ENCODE measurements around the gene AHCYL2. TPM values are rescaled to one million over a fixed set of nuclear protein-coding genes. Genes with fewer than 3 reads are reported as not detected.
A peak's percentile ranks its signal among the peaks of the same experiment; 100 is the strongest.
"Not testable (repeated sequence)": the region's sequence is repeated elsewhere in the genome, so short reads cannot be mapped to it uniquely, and the experiment has no call there.

Gene AHCYL2
- total RNA-seq, 2 donors from 2014 or later = 14.3 to 51.9 TPM

DNA sequence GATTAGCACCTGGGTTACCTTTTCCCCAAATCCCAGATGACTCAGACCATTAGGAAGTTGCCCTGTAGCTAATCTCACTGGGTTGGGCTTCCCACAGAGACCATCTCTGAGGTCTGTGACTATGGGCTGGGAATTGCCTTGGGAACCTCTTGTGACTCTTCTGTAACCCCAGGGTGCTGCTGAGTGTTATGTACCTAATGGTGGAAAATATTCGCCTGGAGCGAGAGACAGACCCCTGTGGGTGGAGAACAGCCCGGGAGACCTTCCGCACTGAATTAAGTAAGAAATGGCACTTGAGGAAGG lies 229.4 kb downstream of the AHCYL2 start:
- ATAC-seq = no peak
- H3K27ac Mint-ChIP-seq = peak overlapping the region in 1 of 2 donors; percentile 9
- H3K36me3 Mint-ChIP-seq = peaks cover 64 to 77% of the 10 kb centered on the region in 2 donors
- H3K9me3 Mint-ChIP-seq = no peaks in the 10 kb centered on the region
- DNase-seq (ENCODE audit: low spot score in 2 of 2) = no peak

DNA sequence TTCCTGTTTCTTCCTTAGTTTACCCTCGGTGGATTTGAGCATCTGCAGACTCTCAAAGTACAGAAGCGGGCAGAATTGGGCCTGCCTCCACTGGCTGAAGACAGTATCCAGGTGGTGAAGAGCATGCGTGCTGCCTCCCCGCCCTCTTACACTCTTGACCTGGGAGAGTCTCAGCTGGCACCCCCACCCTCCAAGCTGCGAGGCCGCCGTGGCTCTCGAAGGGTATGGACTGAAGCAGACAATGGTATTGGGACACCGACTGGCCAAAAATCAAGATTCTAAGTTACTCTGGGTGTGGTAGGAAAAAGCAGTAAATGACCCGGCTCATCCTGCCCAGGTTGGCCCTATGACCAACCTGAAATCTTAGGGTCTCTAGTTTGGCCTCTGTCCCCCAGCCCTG lies 231.6 kb downstream of the AHCYL2 start:
- Mint-ChIP-seq H3K9me3 (no peaks in the 10 kb centered on the region), H3K36me3 (peaks cover 44 to 55% of the 10 kb centered on the region in 2 donors), H3K27ac (no peak overlapping the region)
- no peak for ATAC-seq
- no peak for DNase-seq (ENCODE audit: low spot score in 2 of 2)

DNA sequence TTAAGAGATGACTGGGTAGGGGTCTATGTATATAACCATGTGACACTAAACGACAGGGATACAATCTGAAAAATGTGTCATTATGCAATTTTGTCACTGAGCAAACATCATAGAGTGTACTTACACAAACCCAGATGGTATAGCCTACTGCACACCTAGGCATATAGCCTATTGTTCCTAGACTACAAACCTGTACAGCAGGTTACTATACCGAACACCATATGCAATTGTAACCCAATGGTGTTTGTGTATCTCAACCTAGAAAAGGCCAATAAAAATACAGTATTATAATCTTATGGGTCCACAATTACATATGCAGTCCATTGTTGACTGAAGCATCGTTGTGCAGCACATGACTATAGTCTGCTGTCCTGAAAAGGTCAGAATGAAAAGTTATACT lies 232.3 kb downstream of the AHCYL2 start:
- DNase-seq (ENCODE audit: low spot score in 2 of 2) (no peak), ATAC-seq (no peak)

DNA sequence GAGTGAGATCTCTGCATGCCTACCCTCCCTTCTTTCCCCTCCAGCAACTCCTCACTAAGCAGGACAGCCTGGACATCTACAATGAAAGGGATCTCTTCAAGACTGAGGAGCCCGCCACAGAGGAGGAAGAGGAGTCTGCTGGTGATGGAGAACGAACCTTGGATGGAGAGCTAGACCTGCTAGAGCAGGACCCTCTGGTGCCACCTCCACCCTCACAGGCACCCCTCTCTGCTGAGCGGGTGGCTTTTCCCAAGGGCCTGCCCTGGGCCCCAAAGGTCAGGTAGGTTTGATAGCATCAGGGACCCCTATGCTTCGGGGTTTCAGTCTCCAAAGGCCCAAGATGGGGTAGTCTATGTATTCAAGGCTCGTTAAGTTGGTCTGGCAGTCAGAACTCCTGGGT lies 233.3 kb downstream of the AHCYL2 start:
- DNase-seq (ENCODE audit: low spot score in 2 of 2) = no peak
- peaks cover 31 to 40% of the 10 kb centered on the region in 2 donors for H3K36me3 Mint-ChIP-seq
- ATAC-seq = no peak

More for the DNA sequence above, 232.3 kb downstream of the AHCYL2 start:
- Mint-ChIP-seq H3K9me3 (no peaks in the 10 kb centered on the region), H3K27ac (no peak overlapping the region), H3K36me3 (peaks cover 37 to 48% of the 10 kb centered on the region in 2 donors)

DNA sequence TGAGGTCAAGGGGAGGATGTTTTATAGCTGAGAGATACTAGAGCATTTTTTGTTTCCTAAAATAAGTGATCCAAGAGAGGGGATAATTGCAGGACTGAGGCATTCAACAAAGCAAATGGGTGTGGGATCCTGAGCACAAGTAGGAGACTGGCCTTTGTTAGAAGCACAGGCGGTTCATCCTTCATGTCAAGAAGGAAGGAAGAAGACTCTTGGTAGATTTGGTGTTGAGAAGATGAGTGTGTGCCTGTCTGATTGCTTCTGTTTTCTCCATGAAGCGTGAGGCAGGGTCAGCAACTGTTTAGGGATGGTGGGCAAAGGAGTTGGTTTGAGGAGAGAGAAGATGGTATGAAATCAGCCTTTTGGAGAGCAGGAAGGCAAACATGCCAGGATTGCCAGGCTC lies 237.0 kb downstream of the AHCYL2 start:
- ATAC-seq (no peak), DNase-seq (ENCODE audit: low spot score in 2 of 2) (no peak)
- Mint-ChIP-seq H3K27ac (no peak overlapping the region), H3K9me3 (no peaks in the 10 kb centered on the region), H3K36me3 (peaks cover 27 to 32% of the 10 kb centered on the region in 2 donors)

More for the DNA sequence above, 233.3 kb downstream of the AHCYL2 start:
- Mint-ChIP-seq H3K27ac (no peak overlapping the region), H3K9me3 (no peaks in the 10 kb centered on the region)

DNA sequence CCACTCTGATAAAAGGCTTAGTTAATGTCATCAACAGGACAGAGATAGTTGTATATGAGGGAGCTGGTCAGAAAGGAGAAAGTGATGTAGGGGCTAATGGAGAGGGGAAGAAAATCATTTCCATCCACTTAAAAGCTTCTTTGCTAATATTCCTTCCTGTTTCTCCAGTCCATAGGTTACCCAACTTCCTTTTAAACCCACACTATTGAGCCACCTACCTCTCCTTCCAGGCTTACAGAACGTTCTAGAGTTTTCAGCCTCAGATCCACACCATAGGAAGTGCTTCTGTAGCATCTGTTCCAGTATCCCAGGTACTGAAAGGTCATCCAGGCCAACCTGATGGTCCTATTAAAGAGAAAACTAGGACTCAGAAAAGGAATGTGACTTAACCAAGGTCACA lies 237.6 kb downstream of the AHCYL2 start:
- H3K9me3 Mint-ChIP-seq = no peaks in the 10 kb centered on the region
- ATAC-seq (no peak), DNase-seq (ENCODE audit: low spot score in 2 of 2) (no peak)
- H3K27ac Mint-ChIP-seq = no peak overlapping the region
- peaks cover 27 to 38% of the 10 kb centered on the region in 2 donors for H3K36me3 Mint-ChIP-seq

DNA sequence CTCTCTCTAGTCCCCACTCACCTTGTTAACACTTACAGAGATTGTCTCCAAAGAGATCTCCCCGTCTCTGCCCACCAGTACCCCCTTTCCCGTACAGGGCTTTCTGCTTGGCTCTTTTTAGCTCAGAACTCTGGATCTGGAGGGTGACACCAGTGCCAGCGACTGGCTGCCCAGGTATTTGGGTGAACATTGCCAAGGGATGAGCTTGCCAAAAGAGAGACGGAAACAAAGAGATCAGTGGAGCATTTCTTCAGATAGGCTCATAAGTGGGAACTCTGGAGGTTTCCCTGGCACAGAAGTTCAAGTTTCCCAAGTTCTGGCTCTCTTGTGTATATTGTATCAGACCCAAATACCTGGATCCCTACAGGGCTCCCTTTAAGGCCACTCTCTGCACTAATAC lies 239.4 kb downstream of the AHCYL2 start:
- Mint-ChIP-seq H3K9me3 (no peaks in the 10 kb centered on the region), H3K27ac (no peak overlapping the region), H3K36me3 (peaks cover 19 to 37% of the 10 kb centered on the region in 2 donors)
- no peak for ATAC-seq
- DNase-seq (ENCODE audit: low spot score in 2 of 2) = no peak

DNA sequence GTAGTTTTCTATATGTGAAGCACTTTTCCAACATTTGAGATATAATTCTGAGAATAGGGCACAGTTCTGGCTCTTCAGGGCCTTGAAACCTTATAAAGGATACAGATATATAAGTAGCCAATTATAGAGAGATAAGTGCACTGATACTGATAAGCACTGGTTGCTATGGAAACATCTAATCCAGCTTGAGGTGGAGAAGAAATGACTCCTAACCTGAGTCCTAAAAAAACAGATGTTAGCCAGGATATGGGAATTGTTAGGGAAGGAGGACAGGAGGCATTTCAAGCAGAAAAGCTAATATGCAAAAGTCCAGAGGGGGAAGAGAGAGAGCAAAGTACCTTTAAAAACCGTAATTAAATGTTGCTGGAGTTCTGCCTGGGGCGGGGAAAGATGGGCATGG lies 240.2 kb downstream of the AHCYL2 start:
- no peak for DNase-seq (ENCODE audit: low spot score in 2 of 2)
- Mint-ChIP-seq H3K36me3 (peaks cover 19 to 37% of the 10 kb centered on the region in 2 donors), H3K27ac (peak overlapping the region; percentile 12 to 38), H3K9me3 (no peaks in the 10 kb centered on the region)
- no peak for ATAC-seq

DNA sequence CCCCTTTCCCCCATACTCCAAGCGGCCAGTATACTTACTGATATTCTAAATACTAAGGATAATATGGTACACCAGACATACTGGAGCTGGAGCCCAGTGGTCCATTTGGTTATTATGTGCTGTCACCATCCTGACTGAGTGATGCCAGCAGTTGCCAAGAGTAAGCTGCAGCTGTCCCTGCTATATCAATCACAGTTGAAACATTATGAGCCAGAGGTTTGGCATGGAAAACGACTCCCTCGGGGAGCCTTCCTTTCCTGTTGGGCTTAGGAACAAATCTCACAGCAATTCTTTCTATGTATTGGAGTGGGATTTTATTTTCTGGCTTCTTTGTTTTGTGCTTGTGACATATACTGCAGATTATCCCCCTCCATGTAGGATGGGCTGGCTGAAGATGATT lies 242.0 kb downstream of the AHCYL2 start:
- ATAC-seq (no peak), DNase-seq (ENCODE audit: low spot score in 2 of 2) (no peak)
- H3K27ac Mint-ChIP-seq = no peak overlapping the region
- peaks cover 19 to 37% of the 10 kb centered on the region in 2 donors for H3K36me3 Mint-ChIP-seq
- no peaks in the 10 kb centered on the region for H3K9me3 Mint-ChIP-seq

DNA sequence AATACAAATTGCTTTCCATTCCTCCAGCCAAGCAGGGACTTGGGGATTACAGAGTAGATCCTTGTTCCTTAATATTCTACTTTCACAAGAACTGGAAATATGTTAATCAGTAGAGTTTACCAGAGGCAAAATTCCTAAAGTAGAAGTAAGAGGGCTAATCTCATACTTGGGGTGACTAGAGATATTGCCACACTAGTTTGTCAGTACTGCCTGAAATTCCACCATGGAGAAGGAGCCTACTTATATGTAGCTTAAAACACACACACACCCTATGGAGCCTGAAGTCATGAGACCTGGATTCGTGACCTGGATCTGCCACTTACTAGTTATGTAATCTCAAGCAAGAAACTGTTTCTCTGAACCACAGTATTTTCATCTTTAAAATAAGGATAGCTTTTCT lies 243.3 kb downstream of the AHCYL2 start:
- Mint-ChIP-seq H3K9me3 (no peaks in the 10 kb centered on the region), H3K27ac (no peak overlapping the region), H3K36me3 (peaks cover 19 to 37% of the 10 kb centered on the region in 2 donors)
- no peak for ATAC-seq
- no peak for DNase-seq (ENCODE audit: low spot score in 2 of 2)

DNA sequence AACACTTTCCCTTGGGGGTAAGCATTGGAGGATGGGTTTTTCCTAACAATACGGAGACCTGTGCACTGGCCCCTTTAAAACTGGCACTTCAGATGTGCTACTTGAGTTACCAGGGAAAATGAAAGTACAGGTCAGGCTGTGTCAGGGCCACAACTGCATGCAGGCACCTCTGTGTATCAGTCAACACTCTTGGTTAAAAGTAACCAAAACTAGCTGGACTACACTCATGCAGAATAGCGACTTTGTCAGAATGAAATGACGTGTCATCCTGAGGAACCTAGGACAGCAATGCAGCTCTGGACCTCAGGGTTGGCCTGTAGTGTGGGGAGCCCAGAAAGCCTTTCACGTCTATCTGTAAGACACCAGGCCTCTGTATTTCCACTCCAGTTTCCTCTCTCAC lies 243.7 kb downstream of the AHCYL2 start:
- no peak for ATAC-seq
- Mint-ChIP-seq H3K36me3 (peaks cover 19 to 37% of the 10 kb centered on the region in 2 donors), H3K27ac (no peak overlapping the region), H3K9me3 (no peaks in the 10 kb centered on the region)
- DNase-seq (ENCODE audit: low spot score in 2 of 2) = no peak

DNA sequence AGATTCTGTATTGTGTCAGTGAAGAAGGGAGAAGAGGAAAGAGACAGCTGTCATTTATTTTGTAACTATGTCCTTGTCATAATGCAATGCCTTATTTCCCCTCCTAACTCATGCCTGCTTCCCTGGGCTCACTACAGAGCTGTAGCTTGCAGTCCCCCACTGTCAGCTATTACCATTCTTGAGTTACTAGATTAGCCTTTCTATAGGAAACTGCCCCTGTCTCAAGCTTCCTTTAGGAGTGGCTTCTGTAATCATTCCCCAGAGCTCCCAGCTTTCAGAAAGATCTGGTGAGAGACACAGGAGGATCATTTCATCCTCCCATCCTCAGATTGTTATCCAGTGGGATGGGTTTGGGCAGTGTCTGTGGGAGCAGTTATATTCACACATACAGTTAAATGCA lies 245.1 kb downstream of the AHCYL2 start:
- DNase-seq (ENCODE audit: low spot score in 2 of 2) (no peak), ATAC-seq (no peak)
- no peaks in the 10 kb centered on the region for H3K9me3 Mint-ChIP-seq
- peaks cover 15 to 36% of the 10 kb centered on the region in 2 donors for H3K36me3 Mint-ChIP-seq
- peak overlapping the region in 1 of 2 donors; percentile 11 for H3K27ac Mint-ChIP-seq

DNA sequence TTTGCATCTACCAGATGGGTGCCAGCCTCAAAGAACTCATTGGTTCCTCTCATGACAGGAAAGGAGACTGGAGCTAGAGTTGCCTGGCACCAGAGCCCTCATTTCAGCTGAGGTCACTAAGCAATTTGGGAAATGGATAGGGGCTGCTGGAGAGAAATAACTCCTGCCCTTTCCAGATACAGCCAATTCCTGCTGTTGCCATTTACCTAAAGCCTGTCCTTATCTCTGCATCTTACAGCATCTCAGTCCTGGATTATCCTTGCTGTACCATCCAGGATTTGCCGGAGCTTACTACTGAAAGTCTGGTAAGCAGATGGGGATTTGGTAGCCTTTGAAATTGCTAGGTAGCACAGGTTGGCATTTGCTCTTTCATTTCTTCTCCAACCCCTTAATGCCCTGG lies 245.6 kb downstream of the AHCYL2 start:
- Mint-ChIP-seq H3K36me3 (peaks cover 14 to 36% of the 10 kb centered on the region in 2 donors), H3K9me3 (no peaks in the 10 kb centered on the region), H3K27ac (peak overlapping the region in 1 of 2 donors; percentile 11)
- DNase-seq (ENCODE audit: low spot score in 2 of 2) (no peak), ATAC-seq (no peak)

DNA sequence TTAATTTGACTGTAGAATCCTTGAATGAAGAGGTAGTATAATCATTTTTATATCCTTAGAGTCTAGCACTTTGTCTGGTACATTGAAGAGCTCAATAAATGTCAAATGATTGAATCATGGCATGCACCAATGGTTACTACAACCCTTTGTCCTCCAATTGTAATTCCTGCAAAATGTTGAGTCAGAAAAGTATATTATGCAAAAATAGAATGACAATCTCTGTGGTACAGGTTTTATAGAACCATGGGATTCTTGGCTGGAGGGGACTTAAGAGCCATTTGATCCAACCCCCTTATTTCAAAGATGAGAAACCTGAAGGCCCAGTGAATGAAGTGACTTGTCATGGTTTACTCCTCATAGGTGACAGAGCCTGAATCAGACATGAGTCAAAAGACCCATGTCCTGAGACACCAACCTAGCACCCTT lies 246.6 kb downstream of the AHCYL2 start:
- no peaks in the 10 kb centered on the region for H3K9me3 Mint-ChIP-seq
- DNase-seq (ENCODE audit: low spot score in 2 of 2) (no peak), ATAC-seq (peak; percentile 80 to 90)
- peak overlapping the region; percentile 32 to 61 for H3K27ac Mint-ChIP-seq
- peaks cover 6 to 32% of the 10 kb centered on the region in 2 donors for H3K36me3 Mint-ChIP-seq

DNA sequence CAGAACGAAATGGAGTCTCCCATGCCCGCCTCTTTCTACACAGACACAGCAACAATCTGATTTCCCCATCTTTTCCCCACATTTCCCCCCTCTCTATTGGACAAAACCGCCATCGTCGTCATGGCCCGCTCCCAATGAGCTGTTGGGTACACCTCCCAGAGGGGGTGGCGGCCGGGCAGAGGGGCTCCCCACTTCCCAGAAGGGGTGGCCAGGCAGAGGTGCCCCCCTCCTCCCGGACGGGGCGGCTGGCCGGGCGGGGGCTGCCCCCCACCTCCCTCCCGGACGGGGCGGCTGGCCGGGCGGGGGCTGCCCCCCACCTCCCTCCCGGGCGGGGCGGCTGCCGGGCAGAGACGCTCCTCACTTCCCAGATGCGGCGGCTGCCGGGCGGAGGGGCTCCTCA lies 251.1 kb downstream of the AHCYL2 start:
- not testable (repeated sequence) for H3K27ac Mint-ChIP-seq; H3K9me3 Mint-ChIP-seq; DNase-seq (ENCODE audit: low spot score in 2 of 2); ATAC-seq
- H3K36me3 Mint-ChIP-seq = peaks cover 11 to 39% of the 10 kb centered on the region in 2 donors

DNA sequence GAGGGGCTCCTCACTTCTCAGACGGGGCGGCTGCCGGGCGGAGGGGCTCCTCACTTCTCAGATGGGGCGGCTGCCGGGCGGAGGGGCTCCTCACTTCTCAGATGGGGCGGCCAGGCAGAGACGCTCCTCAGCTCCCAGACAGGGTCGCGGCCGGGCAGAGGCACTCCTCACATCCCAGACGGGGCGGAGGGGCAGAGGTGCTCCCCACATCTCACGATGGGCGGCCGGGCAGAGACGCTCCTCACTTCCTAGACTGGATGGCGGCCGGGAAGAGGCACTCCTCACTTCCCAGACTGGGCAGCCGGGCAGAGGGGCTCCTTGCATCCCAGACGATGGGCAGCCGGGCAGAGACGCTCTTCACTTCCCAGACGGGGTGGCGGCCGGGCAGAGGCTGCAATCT lies 251.6 kb downstream of the AHCYL2 start:
- DNase-seq (ENCODE audit: low spot score in 2 of 2); H3K27ac Mint-ChIP-seq; H3K9me3 Mint-ChIP-seq; ATAC-seq: not testable (repeated sequence)
- peaks cover 11 to 39% of the 10 kb centered on the region in 2 donors for H3K36me3 Mint-ChIP-seq

Data from activated naive CD4-positive, alpha-beta T cell treated with anti-CD3 and anti-CD28 coated beads, Interleukin-2, amount 50 U/mL, for 72 hours (primary cell).